Measurements from ENCODE around the gene CLASP1.
A peak's percentile ranks its signal among the peaks of the same experiment; 100 is the strongest.

The CLASP1 gene

GRCh38 chr2:121536347-121536746 lies 112.9 kb downstream of the CLASP1 start:
- no peak for DNase-seq

DNA sequence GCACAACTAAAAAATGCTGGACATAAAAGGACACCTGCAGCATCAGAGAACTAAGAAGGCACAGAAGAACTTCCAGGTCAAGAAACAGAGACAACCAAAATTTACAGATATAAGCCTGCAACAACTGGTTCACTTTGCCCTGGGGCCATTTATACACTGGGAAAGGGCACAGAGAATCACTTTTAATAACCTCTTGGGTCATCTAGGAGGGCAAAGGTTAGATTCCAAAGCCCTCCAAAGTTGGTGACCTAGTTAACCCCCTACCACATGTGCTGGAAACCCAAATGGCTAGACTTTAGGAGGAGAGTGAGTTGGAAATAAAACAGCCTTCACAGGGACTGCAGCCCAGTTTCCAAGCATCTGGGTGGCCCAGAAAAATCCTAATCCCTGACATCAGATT lies 115.3 kb downstream of the CLASP1 start:
- DNase-seq = no peak

DNA sequence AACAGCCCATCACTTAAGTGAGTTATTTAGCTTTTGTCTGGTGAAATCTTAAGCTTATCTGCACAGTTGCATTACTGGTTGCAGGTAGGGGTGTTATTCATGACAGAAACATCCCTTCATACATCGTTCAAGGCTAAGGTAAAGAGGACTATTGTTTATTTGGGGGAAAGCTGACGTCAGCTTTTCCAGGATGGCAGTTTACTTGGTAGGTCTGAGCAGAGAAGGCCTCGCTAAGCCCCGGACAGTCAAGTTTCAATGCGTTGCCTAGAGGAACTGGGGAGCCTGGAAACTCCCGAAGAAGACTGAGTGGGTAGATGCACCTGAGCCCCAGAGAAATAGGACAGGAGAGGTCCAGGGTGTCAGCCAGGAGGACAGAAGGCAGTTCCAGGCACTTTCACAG lies 116.4 kb downstream of the CLASP1 start:
- DNase-seq = no peak

DNA sequence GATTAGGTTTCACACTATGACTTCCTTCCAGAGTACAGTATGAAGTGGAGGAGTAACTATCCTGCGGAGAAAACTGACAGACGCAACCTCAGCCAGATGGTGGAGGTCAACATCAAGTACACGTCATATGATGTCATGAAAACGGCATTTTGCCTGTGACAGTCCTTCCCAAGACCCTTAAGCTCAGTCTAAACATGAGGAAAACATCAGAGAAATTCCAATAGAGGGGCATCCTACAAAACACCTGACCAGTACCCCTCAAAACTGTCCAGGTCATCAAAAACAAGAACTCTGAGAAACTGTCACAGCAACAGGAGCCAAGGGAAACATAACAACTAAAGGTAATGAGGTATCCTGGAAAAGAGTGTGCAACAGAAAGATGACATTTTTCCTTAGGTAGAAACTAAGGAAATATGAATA lies 116.9 kb downstream of the CLASP1 start:
- no peak for DNase-seq

DNA sequence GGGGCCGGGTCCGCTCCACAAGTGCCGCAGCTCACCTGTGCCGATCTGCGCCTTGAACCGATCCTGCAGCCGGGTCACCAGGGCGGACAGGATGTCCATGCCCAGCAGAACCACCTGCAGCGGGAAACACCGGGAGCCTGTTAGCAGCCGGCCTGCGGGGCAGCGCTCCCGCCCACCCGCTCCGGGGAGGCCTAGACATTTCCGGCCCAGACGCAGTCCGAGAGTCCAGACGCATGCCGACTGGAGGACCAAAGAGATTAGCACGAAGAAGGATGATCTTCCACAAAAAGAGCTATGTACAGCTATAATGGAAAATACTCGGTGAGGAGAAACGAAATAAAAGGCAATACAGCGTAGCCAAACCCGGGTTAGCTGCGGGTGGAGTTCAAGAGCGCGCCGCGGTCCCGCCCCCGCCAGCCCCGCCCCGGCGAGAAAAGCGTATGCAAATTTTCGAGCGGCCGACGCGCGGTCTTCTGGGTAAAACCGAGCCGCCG lies 119.0 kb downstream of the CLASP1 start:
- DNase-seq = peak; percentile 79

GRCh38 chr2:121529439-121530211 lies 119.6 kb downstream of the CLASP1 start:
- DNase-seq = no peak

- DNase-seq = no peak
Observed at GRCh38 chr2:121527009-121527682, 122.1 kb downstream of the CLASP1 start.

DNA sequence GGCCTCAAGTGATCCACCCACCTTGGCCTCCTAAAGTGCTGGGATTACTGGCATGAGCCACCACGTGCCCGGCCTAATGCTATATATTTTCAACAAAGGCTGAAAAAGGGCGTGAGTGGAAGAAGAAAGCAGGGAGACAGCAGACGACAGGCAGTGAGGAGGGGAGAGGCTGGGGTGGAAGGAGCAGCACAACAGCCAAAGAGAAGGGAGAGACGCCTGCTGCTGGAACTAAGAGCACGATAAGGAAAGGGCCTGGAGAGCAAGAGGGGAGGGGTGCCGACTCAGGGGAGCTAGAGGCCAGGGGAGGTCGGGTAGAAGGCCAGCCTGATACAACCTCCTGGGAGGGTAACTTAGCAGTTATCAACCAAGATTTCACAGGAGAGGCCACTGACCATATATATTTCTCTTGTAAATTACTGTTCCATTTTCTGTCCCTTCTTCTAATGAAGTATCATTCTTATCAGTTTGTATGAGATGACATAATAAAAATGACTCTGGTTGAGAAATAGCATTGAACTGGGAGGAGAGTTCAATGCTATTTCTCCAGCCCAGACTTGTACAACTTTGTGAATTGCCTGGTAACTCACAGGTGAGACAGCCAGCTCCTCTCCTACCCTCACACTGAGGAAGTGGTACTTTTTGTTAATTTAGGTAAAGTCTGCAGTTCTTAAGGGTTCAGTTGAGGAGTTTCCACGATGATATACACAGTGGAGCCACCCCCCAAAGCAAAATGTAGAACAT lies 124.4 kb downstream of the CLASP1 start:
- DNase-seq = no peak

- no peak for DNase-seq
Observed at GRCh38 chr2:121521359-121521758, 127.9 kb downstream of the CLASP1 start.

DNA sequence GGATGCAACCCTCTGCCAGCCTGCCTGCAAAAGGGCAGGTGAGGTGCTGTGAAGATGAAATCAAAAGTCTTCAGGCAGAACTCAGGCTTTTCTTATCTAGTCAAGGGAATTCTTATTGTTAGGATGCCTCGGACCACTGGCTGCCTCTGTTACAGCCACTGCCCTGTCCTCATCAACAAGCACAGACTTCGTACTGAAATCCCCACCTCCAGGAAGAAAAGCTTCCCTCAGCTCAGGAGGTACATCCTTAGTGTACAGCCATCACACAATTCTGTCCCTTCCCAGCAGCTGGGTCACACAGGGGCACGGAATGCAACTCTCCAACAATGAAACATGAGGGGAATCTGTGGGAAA lies 128.6 kb downstream of the CLASP1 start:
- no peak for DNase-seq

GRCh38 chr2:121519732-121520640 lies 129.3 kb downstream of the CLASP1 start:
- DNase-seq = no peak

- DNase-seq = no peak
Observed at GRCh38 chr2:121519153-121519552, 130.1 kb downstream of the CLASP1 start.

DNA sequence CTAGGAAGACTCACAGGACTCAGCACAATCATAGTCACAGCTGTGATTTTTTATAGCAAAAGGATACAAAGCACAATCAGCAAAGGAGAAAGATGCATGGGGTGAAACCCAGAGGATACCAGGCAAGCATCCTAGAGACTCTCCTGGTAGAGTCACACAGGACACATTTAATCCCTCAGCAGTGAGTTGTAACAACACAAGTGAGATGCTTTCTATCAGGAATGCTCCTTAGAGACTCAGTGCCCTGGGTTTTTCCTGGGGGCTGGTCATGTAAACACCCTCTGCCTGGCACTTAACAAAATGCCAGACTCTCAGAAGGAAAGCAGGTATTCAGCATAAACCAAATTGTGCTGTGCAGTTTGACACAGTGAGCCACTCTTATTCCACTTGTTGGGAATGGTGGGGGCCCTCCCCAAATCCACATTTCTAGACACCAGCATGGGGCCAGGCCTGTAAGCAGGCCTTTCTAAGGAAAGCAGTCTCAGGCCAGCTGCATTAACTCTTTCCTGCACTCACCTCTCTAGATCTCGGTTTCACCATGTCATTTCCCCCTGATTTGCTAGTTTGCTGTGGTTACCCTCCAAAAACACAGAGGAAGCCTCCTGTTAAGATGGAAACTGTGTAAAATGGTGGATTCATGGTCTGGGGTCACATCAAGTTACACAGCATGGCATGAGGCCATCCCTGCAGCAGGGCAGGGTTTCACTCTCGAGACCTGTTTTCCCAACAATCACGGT lies 135.5 kb downstream of the CLASP1 start:
- no peak for DNase-seq

- DNase-seq = no peak
Observed at GRCh38 chr2:121510857-121511256, 138.4 kb downstream of the CLASP1 start.

DNA sequence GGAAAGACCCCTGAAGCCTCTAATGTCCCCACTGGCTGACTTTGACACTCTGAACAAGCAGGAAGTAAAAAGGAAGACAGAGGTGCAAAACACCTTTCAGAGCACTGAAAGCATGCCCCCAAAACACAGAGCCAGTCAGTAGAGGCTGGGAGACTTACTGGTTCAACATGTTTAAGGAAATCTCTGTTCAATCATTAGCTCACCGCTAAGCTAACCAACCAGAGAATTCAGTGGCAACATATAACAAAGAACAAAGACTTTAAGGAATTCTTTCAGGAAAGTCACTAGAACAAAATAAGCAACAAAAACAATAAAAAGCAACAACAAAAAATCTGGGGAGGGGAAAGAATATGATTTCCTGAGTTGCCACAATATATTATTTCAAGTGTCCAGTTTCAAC lies 142.6 kb downstream of the CLASP1 start:
- DNase-seq = no peak

DNA sequence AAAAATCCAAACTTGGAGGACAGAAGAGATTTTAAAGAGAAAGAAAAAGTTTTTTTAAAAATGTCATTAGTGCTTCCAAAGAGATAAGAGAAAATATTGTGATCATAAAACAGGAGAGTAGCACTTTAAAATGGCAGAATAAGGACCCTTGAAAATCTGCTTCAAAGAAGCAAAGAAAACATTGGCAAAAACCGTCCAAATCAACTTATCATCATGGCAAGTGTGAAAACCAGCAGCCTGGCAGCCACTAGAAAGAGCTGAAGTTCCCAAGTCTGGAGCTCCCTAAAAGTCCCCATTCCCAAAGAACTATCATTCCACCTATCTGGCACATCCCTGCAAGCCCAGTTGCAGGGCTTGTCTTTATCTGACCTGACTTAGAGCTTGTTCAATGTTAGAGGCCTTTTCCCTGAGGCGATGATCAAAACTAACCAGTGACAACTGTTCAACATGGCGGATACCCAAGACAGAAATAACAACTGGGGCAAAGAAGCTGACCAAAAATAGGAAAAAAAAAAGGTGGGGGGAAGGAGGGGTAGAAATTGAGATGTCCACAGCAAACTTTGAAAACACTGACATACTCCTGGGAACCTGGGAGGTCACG lies 143.2 kb downstream of the CLASP1 start:
- no peak for DNase-seq

DNA sequence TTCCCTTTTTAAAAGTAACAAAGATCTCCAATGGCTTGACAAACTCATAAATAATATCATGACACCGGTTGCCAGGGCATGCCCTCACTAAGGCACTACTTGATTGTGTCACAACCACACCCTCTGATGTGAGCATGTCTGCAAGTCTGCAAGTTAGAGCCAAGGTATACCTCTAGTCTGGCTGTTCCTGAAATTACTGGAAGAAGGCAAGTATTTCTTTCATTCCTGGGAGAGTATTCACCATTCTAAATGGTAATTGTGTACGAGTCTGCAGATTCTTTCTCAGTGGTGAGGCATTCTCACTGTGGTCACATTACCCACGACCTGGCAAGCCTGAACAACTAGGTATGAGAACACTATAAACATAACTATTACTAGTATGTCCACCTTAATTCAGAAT lies 144.3 kb downstream of the CLASP1 start:
- DNase-seq = no peak

- DNase-seq = no peak
Observed at GRCh38 chr2:121504316-121504715, 144.9 kb downstream of the CLASP1 start.

DNA sequence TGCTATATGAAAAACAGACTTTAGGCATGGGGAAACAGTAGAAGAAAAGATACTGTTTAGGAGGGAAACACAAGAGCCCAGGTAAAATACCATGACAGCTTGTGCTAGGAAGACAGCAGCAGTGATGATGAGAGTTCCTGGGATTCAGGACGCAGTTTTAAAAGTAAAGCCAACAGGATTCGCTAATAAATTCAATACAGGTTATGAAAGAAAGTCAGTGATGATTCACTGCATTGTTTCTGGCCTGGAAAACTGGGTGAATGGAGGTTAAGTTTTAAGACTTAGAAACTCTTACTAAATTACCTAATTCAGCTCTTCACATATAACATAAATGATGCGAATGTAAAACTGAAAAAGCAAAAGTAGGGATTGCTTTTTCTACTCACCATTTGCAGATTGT lies 146.5 kb downstream of the CLASP1 start:
- DNase-seq = no peak

DNA sequence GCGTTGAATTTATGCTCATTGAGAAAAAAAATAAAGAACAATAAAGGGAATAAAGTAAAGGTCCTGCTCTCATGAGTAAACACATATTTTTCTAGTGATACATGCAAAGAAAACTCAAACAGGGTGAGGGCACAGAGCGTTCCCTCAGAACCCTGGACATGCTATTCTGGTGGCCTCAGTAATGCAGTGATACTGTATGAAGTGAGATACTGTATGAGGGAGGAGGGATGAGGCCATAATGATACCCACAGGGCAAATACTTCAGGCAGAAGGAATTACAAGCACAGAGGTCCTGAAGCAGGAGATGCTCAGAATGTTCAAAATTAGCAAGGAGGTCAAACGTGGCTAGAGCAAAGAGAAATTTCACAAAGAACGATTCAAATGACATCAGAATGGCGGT lies 147.0 kb downstream of the CLASP1 start:
- DNase-seq = no peak

- no peak for DNase-seq
Observed at GRCh38 chr2:121501554-121501953, 147.7 kb downstream of the CLASP1 start.

DNA sequence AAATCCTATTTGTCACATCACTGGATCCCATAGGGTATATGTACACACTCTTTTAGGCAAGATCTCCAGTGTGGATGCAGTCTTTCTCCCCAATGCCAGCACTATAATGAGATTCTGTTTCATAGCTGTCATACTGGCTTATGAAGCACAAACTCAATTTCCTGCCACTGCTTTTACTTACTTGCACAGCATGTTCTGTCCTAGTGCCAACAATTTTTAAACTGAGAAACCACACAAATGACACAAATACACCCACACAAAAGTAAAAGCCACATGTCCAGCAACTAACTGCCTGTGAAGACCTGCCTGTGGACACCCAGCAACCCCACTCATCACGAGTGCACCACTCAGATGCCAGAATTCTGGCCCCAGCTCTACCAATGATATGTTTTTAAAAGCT lies 148.2 kb downstream of the CLASP1 start:
- DNase-seq = no peak

Measured in CD4-positive, alpha-beta T cell treated with Interleukin-15 for 1 hour (primary cell).